HEK293 (cell line): ENCODE measurements around the gene LSP1.
A peak's percentile ranks its signal among the peaks of the same experiment; 100 is the strongest.

Source experiments
- CTCF ChIA-PET: fragments of 350-600 bp; formaldehyde crosslinking; extraction: SDS; loops from one replicate; lab custom pipeline; 2021; ENCODE audit warnings: antibody characterized with exemption; lab: Yijun Ruan, JAX
- POLR2A ChIA-PET: fragments of 300-600 bp; formaldehyde crosslinking; extraction: SDS; loops from one replicate; lab custom pipeline; 2020; ENCODE audit warnings: antibody characterized with exemption, inconsistent platforms; lab: Yijun Ruan, JAX
- H3K27ac ChIP-seq: fragments of 200-500 bp; sonication (Bioruptor generic); 2 replicates; pipeline ENCODE4 v1.5.1; 2014; ENCODE audit warnings: low read depth, low read length, control low read depth, inconsistent platforms; ENCODE audit errors: extremely low read depth
- H3K36me3 ChIP-seq, 2 experiments: fragments of 200-500 bp in 1 of 2; sonication (Bioruptor generic) in 1 of 2; 1 replicate in 1 of 2; 2 replicates in 1 of 2; pipeline ENCODE4 v1.5.1; 2014 to 2017; ENCODE audit warnings: inconsistent platforms in 2 of 2, low read length in 2 of 2; ENCODE audit not compliant: control insufficient read depth in 2 of 2, insufficient read depth in 1 of 2
- H3K4me1 ChIP-seq: fragments of 200-500 bp; sonication (Bioruptor generic); 2 replicates; pipeline ENCODE4 v1.5.1; 2014; ENCODE audit warnings: mild to moderate bottlenecking, low read length, inconsistent platforms; ENCODE audit not compliant: control insufficient read depth, insufficient read depth
- H3K4me3 ChIP-seq: 2 replicates; pipeline ENCODE4 v1.5.1; 2011; ENCODE audit warnings: low read depth, mild to moderate bottlenecking, control low read depth, low read length, moderate library complexity
- H3K9me3 ChIP-seq: fragments of 200-500 bp; sonication (Bioruptor generic); 2 replicates; pipeline ENCODE4 v1.5.1; 2014; ENCODE audit warnings: low read depth, low read length, inconsistent platforms; ENCODE audit not compliant: control insufficient read depth, insufficient read depth
- GLIS2 ChIP-seq: fragments of 450-650 bp; formaldehyde crosslinking; IDR thresholded peaks from 2 replicates; pipeline ENCODE4 v1.5.1; 2016; ENCODE audit warnings: missing biosample characterization, missing genetic modification characterization
- PBX3 ChIP-seq: sonication (generic); formaldehyde crosslinking; IDR thresholded peaks from 2 replicates; pipeline ENCODE4 v1.8.1; 2022; ENCODE audit warnings: mild to moderate bottlenecking, moderate library complexity, missing genetic modification reagents
- PRDM2 ChIP-seq: fragments of 450-650 bp; formaldehyde crosslinking; IDR thresholded peaks from 2 replicates; pipeline ENCODE4 v1.5.1; 2016; ENCODE audit warnings: missing biosample characterization, missing genetic modification characterization, borderline replicate concordance
- REPIN1 ChIP-seq: fragments of 450-650 bp; formaldehyde crosslinking; IDR thresholded peaks from 2 replicates; pipeline ENCODE4 v1.5.1; 2017; ENCODE audit warnings: missing biosample characterization, missing genetic modification characterization, low read depth
- SCRT2 ChIP-seq: fragments of 450-650 bp; formaldehyde crosslinking; IDR thresholded peaks from 2 replicates; pipeline ENCODE4 v1.5.1; 2016; ENCODE audit warnings: missing biosample characterization, missing genetic modification characterization
- ZBTB26 ChIP-seq: fragments of 450-650 bp; formaldehyde crosslinking; optimal IDR thresholded peaks from 2 replicates; pipeline ENCODE3; 2016; ENCODE audit warnings: missing biosample characterization, mild to moderate bottlenecking, missing genetic modification characterization
- ZNF148 ChIP-seq: fragments of 450-650 bp; formaldehyde crosslinking; IDR thresholded peaks from 2 replicates; pipeline ENCODE4 v1.5.0; 2017; ENCODE audit warnings: missing biosample characterization, missing genetic modification characterization, borderline replicate concordance
- ZNF223 ChIP-seq: fragments of 450-650 bp; formaldehyde crosslinking; IDR thresholded peaks from 2 replicates; pipeline ENCODE4 v1.5.1; 2016; ENCODE audit warnings: missing biosample characterization, missing genetic modification characterization
- ZNF280C ChIP-seq: fragments of 450-650 bp; formaldehyde crosslinking; IDR thresholded peaks from 2 replicates; pipeline ENCODE4 v1.5.1; 2016; ENCODE audit warnings: missing biosample characterization, missing genetic modification characterization
- ZNF362 ChIP-seq: fragments of 450-650 bp; formaldehyde crosslinking; IDR thresholded peaks from 2 replicates; pipeline ENCODE4 v1.5.1; 2016; ENCODE audit warnings: missing biosample characterization, missing genetic modification characterization
- ZNF600 ChIP-seq: fragments of 450-650 bp; formaldehyde crosslinking; IDR thresholded peaks from 2 replicates; pipeline ENCODE4 v1.5.1; 2016; ENCODE audit warnings: missing biosample characterization, missing genetic modification characterization
- ZNF621 ChIP-seq: fragments of 450-650 bp; formaldehyde crosslinking; IDR thresholded peaks from 2 replicates; pipeline ENCODE4 v1.5.1; 2017; ENCODE audit warnings: missing biosample characterization, missing genetic modification characterization
- ZNF658 ChIP-seq: fragments of 450-650 bp; formaldehyde crosslinking; IDR thresholded peaks from 2 replicates; pipeline ENCODE4; 2016; ENCODE audit warnings: missing biosample characterization, missing genetic modification characterization
- ZNF660 ChIP-seq: fragments of 450-650 bp; IDR thresholded peaks from 2 replicates; pipeline ENCODE4 v1.5.1; 2018; ENCODE audit warnings: missing biosample characterization, mild to moderate bottlenecking, missing genetic modification characterization
- ZNF701 ChIP-seq: fragments of 450-650 bp; formaldehyde crosslinking; IDR thresholded peaks from 2 replicates; pipeline ENCODE4 v1.5.1; 2016; ENCODE audit warnings: missing biosample characterization, missing genetic modification characterization
- ZNF704 ChIP-seq: fragments of 450-650 bp; formaldehyde crosslinking; IDR thresholded peaks from 2 replicates; pipeline ENCODE4 v1.5.1; 2016; ENCODE audit warnings: missing biosample characterization, missing genetic modification characterization
- ZNF768 ChIP-seq: fragments of 450-650 bp; formaldehyde crosslinking; IDR thresholded peaks from 2 replicates; pipeline ENCODE4 v1.5.1; 2018; ENCODE audit warnings: missing biosample characterization, mild to moderate bottlenecking, missing genetic modification characterization
- ZNF792 ChIP-seq: fragments of 450-650 bp; formaldehyde crosslinking; IDR thresholded peaks from 2 replicates; pipeline ENCODE4 v1.5.1; 2016; ENCODE audit warnings: missing biosample characterization, missing genetic modification characterization

Gene LSP1

GRCh38 chr11:1870326-1870696, 17.4 kb downstream of the LSP1 start:
- no peak overlapping the region for H3K27ac ChIP-seq
- H3K4me1 ChIP-seq = no peaks in the 10 kb centered on the region
- ChIA-PET POLR2A (no interaction called here), CTCF (interaction anchor here (0.5 to 2.1 kb wide), 6 partner anchors 36 to 556 kb away, joined by 3 to 7 read pairs (median 3); partner anchors contain the start of gene SYT8)
- no peaks in the 10 kb centered on the region for H3K36me3 ChIP-seq
- no peaks in the 10 kb centered on the region for H3K9me3 ChIP-seq
- TF ChIP-seq ZNF704 (tag by site-specific recombination) (no peak), ZNF600 (tag by site-specific recombination) (no peak), ZBTB26 (no peak), ZNF148 (no peak), ZNF792 (tag by site-specific recombination) (no peak), ZNF280C (tag by site-specific recombination) (no peak), ZNF768 (no peak), ZNF660 (tag by site-specific recombination) (no peak)
- no peak overlapping the region for H3K4me3 ChIP-seq

- H3K4me3 ChIP-seq = no peak overlapping the region
- ChIA-PET POLR2A (no interaction called here), CTCF (interaction anchor here (0.6 to 2.1 kb wide), 3 partner anchors 38 to 218 kb away, joined by 3 to 7 read pairs (median 3); no protein-coding TSS in a partner anchor)
- no peaks in the 10 kb centered on the region for H3K36me3 ChIP-seq
- H3K9me3 ChIP-seq = no peaks in the 10 kb centered on the region
- TF ChIP-seq GLIS2 (tag by site-specific recombination) (0 out of 2 replicates have a peak, but pooled peaks have one; percentile 10), SCRT2 (tag by site-specific recombination) (no peak), ZNF223 (tag by site-specific recombination) (no peak), ZNF362 (tag by site-specific recombination) (no peak), ZNF658 (tag by site-specific recombination) (no peak), PRDM2 (tag by site-specific recombination) (no peak), REPIN1 (tag by site-specific recombination) (no peak), PBX3 (CRISPR knock-in tag) (0 out of 2 replicates have a peak, but pooled peaks have one; percentile 33), ZNF621 (no peak), ZNF701 (no peak)
- H3K4me1 ChIP-seq = no peaks in the 10 kb centered on the region
- no peak overlapping the region for H3K27ac ChIP-seq
These were observed 18.0 kb downstream of the LSP1 start for GRCh38 chr11:1870721-1871466.
